GM19023 (cell line): ENCODE measurements around the gene SLC16A11.
"Not testable (repeated sequence)": the region's sequence is repeated elsewhere in the genome, so short reads cannot be mapped to it uniquely, and the experiment has no call there.

Experiments
- ATAC-seq: cut with Tn5 transposase; IDR thresholded peaks from one replicate; pipeline ENCODE4 v1.9.1; 2021; ENCODE audit warnings: mild to moderate bottlenecking, moderate library complexity; ENCODE audit not compliant: unreplicated experiment

SLC16A11 gene

GRCh38 chr17:7011942-7012254, 32.0 kb downstream of the SLC16A11 start:
- ATAC-seq = no peak

- ATAC-seq = no peak
Measured at GRCh38 chr17:7011415-7011814, 32.5 kb downstream of the SLC16A11 start.

DNA sequence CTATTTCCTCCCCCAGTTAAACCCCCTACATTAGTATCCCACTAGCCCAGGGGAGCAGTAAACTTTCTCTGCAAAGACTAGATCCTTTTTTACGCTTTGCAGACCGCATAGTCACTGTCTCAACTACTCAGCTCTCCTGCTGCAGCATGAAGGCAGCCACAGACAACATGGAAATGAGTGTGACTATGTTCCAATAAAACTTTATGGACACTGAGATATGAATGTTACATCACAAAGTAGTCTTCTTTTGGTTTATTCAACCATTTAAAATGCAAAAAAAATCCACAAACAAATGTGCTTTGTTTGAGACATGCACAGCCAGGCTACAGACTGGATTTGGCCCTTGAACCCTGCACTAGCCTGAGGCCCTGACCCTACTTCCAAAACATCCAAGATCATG, 33.4 kb downstream of the SLC16A11 start:
- ATAC-seq = no peak

DNA sequence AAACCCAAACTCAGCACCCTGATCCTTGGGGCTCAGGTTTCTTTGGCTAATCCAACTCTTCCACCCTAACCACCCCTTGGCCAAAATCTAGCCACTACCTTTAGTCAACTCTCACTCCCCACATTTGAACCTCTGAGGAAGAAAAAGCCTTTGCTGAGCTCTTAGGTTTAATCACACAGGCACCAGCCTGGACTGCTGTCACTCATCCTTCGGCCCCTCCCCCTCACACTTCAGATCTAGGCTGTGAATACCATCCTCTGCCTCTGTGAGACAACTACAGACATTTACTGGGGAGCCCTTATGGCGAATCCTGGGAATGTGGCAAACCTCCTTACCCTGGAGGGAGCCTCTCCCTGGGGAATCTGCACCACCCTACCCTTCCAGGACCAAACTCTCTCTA, 36.7 kb downstream of the SLC16A11 start:
- ATAC-seq = no peak

DNA sequence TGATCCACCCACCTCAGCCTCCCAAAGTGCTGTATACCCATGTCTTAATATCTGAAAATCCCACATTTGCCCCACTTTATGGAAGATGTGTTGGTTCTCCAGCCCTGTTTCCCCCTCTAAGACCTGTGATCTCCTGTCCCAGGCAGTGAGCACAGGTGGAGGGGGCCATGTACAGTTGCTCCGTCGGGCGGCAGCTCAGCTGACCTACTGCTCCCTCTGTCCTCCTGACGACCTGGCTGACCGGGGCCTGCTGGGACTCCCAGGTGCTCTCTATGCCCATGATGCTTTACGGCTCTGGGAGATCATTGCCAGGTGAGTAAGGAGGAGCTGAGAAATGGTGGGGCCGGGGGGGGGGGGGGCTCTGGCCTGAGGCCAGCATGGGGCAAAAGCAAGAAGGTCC, 38.2 kb downstream of the SLC16A11 start:
- no peak for ATAC-seq

DNA sequence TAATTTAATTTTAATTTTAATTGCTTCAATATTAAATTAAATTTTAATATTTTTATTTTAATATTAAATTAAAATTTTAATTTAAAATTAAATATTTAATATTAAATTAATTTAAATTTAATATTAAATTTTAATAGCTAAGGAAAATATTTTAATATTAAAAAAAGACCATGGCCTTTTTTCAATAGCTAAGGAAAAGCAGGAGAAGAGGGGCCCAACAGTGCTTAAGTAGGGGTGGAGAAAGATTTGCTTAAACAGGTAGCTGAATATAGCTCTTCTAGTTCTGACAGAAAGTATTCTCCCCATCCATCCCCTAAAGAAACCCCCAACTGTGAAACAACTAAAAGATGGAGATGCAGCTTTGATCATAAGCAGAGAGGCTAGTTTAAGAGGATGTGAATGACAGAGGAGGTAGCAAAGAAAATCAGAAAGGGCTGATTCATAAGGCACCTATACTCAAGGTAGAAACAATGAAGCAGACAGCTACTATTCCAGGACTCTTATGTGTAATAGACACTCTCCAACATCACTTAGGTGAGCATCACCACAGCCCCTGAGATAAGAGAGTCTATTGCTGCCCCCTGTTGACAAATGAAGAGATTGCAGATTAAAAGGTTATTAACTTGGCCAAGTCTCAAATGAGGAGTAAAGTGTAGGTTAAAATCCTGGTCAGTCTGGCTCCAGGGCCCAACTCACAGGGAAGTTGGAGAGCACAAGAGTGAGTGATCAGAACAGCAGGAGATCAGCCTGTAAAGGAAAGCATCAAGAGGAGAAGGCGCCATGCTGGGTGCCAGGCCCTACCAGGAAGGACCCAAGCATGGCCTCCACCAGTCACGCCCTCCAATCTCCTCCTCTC, 39.3 kb downstream of the SLC16A11 start:
- ATAC-seq = no peak

DNA sequence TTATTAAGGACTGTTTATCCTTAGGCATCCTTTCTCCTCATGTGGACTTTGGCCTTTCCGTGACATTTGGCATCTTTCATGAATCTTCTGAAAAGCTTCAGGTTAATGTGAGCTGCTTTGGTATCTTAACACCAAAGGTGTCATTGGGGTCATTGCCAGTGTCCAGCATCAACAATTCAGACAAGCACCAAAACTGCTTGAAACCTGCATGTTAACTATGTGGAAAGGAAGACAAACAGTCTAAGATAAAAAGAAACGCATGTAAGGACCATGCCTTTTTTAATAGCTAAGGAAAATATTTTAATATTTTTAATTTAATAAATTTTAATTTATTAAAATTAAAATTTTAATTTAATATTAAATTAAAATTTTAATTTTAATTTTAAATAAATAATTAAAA, 40.1 kb downstream of the SLC16A11 start:
- no peak for ATAC-seq

DNA sequence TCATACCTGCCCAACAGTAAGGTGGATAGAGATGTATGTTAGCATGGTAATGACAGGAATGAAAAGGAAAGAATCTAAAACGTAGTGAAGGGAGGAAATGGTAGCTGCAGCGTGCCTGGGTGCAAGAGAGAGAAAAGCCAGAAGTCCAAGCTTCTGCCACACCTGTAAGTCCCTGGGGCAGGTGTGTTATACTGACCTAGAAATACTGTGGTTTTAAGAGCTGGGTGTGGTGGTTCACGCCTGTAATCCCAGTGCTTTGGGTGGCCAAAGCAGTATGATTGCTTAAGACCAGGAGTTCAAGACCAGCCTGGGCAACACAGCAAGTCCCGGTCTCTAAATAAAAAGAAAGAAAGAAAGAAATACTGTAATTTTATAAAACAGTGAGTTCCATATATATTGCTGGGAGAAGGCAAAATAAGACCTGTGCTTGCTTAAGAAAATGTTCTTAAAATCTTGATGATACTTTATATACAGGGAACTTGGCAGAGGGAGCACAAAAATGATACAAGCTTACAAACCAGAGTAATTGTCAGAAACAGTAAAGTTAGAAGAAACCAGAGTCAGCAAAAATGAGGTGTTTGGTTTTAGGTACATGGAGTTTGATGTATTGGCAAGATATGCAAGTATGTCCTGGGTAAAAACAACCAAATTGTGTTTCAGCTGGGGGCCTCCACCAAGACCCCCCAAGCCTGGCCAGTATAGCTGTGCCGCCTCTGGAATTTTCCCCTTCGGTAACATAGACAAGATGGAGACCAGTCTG, 41.4 kb downstream of the SLC16A11 start:
- no peak for ATAC-seq

- no peak for ATAC-seq
Measured at GRCh38 chr17:7001318-7001961, 42.5 kb downstream of the SLC16A11 start.

DNA sequence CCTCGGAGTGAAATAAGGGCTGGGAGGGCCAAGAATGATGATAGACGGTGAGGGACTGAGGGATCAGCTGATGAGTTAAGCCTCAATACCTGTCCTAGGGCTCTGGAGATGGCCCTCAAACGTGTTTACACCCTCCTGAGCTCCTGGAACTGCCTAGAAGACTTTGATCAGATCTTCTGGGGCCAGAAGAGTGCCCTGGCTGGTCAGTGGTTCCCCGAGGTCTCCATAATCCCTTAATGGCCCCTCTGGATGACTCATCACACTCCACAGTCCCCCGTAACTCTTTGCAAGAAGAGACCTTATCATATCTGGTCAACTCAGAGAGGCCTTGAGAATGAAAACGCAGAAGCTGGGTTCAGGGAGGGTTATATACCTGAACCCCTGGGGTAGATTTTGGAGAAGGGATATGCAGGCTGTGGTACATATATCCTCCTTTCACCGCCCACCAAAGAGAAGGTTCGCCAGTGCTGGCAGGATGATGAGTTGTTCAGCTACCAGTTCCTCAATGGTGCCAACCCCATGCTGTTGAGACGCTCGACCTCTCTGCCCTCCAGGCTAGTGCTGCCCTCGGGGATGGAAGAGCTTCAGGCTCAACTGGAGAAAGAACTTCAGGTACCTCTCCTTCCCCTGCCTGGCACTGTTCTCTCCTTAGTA, 44.9 kb downstream of the SLC16A11 start:
- no peak for ATAC-seq

DNA sequence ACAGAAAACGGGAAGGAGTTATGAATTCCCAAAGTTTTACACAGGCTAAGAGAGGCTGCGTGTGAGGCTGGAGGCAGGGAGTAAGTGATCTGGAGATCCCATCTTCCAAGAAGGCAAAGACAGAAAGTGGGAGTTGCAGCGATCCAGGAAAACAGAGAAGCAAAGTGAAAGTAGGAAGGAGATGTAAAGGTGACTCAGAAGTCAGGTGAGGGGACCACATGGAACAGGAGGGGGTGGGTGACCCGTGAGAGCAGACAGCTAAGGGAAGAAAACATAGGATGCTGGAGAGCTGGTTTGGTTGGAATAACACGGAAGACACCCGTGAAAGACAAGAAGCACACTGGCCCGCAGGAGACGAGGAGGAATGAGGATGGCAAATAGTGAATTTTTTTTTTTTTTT, 46.7 kb downstream of the SLC16A11 start:
- no peak for ATAC-seq

DNA sequence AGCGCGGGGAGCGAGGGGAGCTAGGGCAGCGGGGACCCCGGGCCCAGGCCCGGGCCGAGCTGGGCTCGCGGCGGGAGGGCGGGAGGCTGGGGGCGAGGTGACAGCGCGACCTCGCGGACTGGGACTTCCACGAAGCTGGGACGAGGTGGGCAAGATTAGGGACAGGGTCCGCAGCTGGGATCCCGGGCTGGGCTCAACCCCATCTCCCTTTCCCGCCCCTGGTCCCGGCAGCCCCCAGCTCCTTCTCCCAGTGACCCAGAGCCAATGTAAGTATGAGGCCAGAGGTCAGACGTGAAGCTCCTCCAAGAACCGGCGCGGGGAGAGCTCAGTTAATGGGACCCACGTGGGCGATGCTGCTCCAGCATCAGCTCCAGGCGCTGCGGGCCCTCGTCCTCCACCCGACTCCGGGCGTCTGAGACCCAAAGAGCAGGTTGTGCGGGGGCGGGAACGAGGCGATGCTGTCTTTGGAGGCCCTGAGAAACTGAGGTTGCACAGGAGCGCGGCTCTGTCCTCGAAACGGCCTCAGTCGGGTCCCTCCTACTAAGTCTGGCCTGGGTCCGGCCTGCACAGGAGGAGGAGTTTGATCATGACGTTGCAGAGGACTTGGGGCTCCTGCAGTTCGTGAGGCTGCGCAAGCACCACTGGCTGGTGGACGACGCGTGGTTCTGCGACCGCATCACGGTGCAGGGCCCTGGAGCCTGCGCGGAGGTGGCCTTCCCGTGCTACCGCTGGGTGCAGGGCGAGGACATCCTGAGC, 47.5 kb downstream of the SLC16A11 start:
- ATAC-seq = no peak

- no peak for ATAC-seq
Measured at GRCh38 chr17:6995500-6996255, 48.2 kb downstream of the SLC16A11 start, which contains the start of gene ALOX12. ALOX12 (plus strand) TSS chr17:6996049; CDS start chr17:6996118, 69 bp downstream.

DNA sequence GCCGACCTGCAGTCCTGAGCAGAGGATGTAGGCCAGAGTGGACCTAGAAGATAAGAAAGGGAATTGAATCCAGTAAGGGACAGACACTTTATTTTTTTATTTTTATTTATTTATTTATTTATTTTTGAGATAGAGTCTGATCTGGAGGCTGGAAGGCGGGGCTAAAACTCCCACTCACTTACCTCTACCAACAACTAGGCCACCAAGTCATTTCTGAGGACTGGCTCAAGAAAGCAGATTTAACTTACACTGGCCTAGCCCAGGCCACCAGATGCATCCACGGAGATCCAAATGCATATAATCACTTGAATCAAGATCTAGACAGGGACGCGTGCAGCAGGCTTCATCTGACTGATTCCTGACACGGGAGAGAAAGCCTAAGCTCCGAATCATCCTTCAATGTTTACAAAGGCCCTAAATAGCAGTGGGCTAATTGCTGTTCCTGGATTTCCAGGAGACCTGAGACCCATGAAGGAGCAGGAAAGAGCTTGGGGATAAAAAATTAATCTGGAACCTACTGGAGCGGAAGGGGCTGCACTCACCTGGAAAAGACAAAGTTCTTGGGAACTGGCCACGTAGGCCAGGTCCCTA, 49.1 kb downstream of the SLC16A11 start:
- no peak for ATAC-seq

- no peak for ATAC-seq
Measured at GRCh38 chr17:6994118-6994598, 49.7 kb downstream of the SLC16A11 start.

GRCh38 chr17:6993613-6994056, 50.3 kb downstream of the SLC16A11 start:
- not testable (repeated sequence) for ATAC-seq
